Measurements from ENCODE around the gene LIX1L. TPM values are rescaled to one million over a fixed set of nuclear protein-coding genes. Genes with fewer than 3 reads are reported as not detected.
A peak's percentile ranks its signal among the peaks of the same experiment; 100 is the strongest.

The LIX1L gene
- total RNA-seq, 5 donors from 2014 or later (not counting 1 experiment from before 2014, with no cell fraction given) = 43.4 to 74.4 (median 64.2) TPM

DNA sequence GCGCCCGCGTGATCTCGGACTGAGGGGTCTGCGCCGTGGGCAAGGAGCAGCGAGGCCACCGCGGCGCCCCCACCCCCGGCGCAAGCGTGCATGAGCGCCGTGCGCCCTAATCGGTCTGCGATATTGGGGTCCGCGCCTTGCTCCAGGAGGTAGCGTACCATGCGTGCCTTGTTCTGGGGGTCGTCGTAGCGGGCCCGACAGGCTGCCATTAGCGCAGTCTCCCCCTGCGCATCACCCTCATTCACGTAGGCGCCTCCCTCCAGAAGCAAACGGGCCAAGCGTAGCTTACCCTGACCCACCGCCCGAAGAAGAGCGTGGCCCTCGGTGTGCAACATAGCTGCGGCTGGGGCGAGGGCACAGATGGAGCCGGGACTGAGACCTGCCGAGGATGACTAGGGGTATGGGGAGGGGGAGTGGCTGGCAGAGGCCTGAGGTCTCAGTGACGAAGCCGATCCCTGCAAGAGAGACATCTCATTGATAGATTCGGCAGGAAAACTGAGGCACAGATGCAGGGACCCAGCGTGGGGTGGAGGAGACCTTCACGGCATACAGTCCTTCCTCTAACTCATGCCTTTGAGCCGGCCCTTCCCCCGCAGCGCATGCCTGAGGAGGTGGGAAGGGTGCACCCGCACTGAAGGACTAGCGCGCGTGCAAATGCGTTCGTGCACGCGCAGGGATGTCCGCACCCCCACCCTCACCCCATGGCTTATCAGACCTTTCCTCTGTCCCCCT is 3.8 kb upstream of the LIX1L start:
- Histone ChIP-seq H3K9me3 (no peaks in the 10 kb centered on the region), H3K4me1 (ENCODE audit: control insufficient read depth in 1 of 2, extremely low read depth in 1 of 2, insufficient read depth in 2 of 2, low read length in 2 of 2) (peaks cover 44 to 60% of the 10 kb centered on the region in 2 experiments), H3K27ac (ENCODE audit: low read length) (peak overlapping the region; percentile 74), H3K36me3 (ENCODE audit: control insufficient read depth in 2 of 2, extremely low read depth in 1 of 2, insufficient read depth in 1 of 2, low read length in 1 of 2) (no peaks in the 10 kb centered on the region), H3K4me3 (ENCODE audit: control insufficient read depth in 1 of 2, extremely low read depth in 1 of 2, low read length in 1 of 2) (peak overlapping the region; percentile 78 to 90), H3K27me3 (replicated peaks in 1 of 2; ENCODE audit: control insufficient read depth in 2 of 2, extremely low read depth in 1 of 2, insufficient read depth in 2 of 2, low read length in 1 of 2) (no peaks in the 10 kb centered on the region)
- under 1% methylated on average over 41 of the region's 57 CpGs for WGBS (ENCODE audit: insufficient coverage)
- POLR2A ChIA-PET = no interaction called here
- no peaks in the 10 kb centered on the region for H3K9me3 Mint-ChIP-seq
- H3K4me1 Mint-ChIP-seq = peaks cover 56 to 76% (median 69%) of the 10 kb centered on the region in 3 donors
- peak overlapping the region; percentile 88 to 93 (median 92) for H3K4me3 Mint-ChIP-seq
- ATAC-seq (replicated peaks in 1 of 4) (no peak), DNase-seq (peak in 19 of 35 experiments; percentile 10 to 60 (median 33))
- no peaks in the 10 kb centered on the region for H3K27me3 Mint-ChIP-seq
- H3K36me3 Mint-ChIP-seq = no peaks in the 10 kb centered on the region
- CTCF ChIA-PET = interaction anchor here in 1 of 2 donors (1.0 kb wide), 1 partner anchor 18 kb away, joined by 5 read pairs; no protein-coding TSS in a partner anchor
- peak overlapping the region; percentile 87 to 95 for H3K27ac Mint-ChIP-seq

DNA sequence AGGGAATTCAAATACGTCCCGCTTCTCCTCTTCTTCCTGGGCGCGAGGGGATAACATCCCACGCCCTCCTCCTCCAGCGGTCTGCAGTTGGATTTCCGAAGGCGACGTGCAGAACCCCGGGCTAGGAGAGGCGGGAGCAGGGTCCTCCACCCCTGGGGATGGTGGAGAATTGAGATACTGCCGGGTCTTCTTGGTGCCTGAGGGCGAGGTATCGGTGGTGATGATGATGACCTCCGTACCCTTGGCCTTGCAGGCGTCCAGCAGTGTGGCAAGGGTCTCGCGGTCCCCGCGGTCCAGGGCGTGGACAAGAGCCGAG is 3.2 kb upstream of the LIX1L start:
- no peaks in the 10 kb centered on the region for H3K27me3 ChIP-seq (replicated peaks in 1 of 2; ENCODE audit: control insufficient read depth in 2 of 2, extremely low read depth in 1 of 2, insufficient read depth in 2 of 2, low read length in 1 of 2)
- ChIA-PET CTCF (interaction anchor here in 1 of 2 donors (0.6 kb wide), 1 partner anchor 38 kb away, joined by 3 read pairs; no protein-coding TSS in a partner anchor), POLR2A (interaction anchor here in 1 of 2 donors (2.0 kb wide), 1 partner anchor 34 kb away, joined by 4 read pairs; the partner anchor contains the start of gene RBM8A)
- Mint-ChIP-seq H3K4me1 (peaks cover 61 to 81% (median 72%) of the 10 kb centered on the region in 3 donors), H3K4me3 (peak overlapping the region; percentile 88 to 93 (median 92)), H3K27me3 (no peaks in the 10 kb centered on the region), H3K36me3 (no peaks in the 10 kb centered on the region), H3K27ac (peak overlapping the region; percentile 87 to 95), H3K9me3 (no peaks in the 10 kb centered on the region)
- peak overlapping the region; percentile 78 to 90 for H3K4me3 ChIP-seq (ENCODE audit: control insufficient read depth in 1 of 2, extremely low read depth in 1 of 2, low read length in 1 of 2)
- ATAC-seq (replicated peaks in 1 of 4) (no peak), DNase-seq (no peak)
- H3K9me3 ChIP-seq = no peaks in the 10 kb centered on the region
- H3K4me1 ChIP-seq (ENCODE audit: control insufficient read depth in 1 of 2, extremely low read depth in 1 of 2, insufficient read depth in 2 of 2, low read length in 2 of 2) = peaks cover 48 to 61% of the 10 kb centered on the region in 2 experiments
- H3K27ac ChIP-seq (ENCODE audit: low read length) = peak overlapping the region; percentile 74
- no peaks in the 10 kb centered on the region for H3K36me3 ChIP-seq (ENCODE audit: control insufficient read depth in 2 of 2, extremely low read depth in 1 of 2, insufficient read depth in 1 of 2, low read length in 1 of 2)
- 3% methylated on average over 16 of the region's 22 CpGs for WGBS (ENCODE audit: insufficient coverage)

DNA sequence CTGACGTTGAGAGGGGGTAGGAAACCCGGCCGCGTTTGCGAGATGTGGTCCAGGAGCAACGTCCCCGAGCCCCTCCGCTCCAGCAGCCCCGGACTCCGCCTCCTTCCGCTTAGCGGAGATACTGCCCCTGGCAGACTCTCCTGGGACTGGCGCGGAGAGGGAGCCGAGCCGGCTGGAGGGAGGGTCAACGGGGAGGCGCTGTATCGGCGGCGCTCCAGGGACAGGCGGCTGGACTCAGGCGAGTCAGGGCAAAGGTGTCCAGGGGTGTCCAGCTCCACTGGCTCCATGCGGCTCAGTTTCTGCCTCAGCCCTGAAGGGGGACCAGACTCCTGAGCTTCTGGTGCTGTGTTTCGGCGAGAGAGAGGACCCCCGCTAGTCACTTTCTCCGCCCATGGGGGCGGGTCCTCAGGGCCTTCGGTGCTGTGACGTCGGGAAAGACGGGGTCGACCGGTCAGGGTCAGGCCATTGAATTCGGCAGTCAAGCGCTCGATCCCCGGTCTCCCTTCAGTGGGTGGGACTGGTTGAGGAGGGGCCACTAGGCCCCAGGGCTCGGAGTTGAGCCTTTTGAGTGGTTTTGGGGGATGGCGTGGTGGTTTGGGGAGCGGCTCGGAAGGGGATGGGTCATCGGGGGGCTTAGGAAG is 2.8 kb upstream of the LIX1L start:
- Histone ChIP-seq H3K4me3 (ENCODE audit: control insufficient read depth in 1 of 2, extremely low read depth in 1 of 2, low read length in 1 of 2) (peak overlapping the region; percentile 78 to 90), H3K9me3 (no peaks in the 10 kb centered on the region), H3K36me3 (ENCODE audit: control insufficient read depth in 2 of 2, extremely low read depth in 1 of 2, insufficient read depth in 1 of 2, low read length in 1 of 2) (no peaks in the 10 kb centered on the region), H3K27ac (ENCODE audit: low read length) (peak overlapping the region; percentile 74), H3K4me1 (ENCODE audit: control insufficient read depth in 1 of 2, extremely low read depth in 1 of 2, insufficient read depth in 2 of 2, low read length in 2 of 2) (peaks cover 53 to 61% of the 10 kb centered on the region in 2 experiments), H3K27me3 (replicated peaks in 1 of 2; ENCODE audit: control insufficient read depth in 2 of 2, extremely low read depth in 1 of 2, insufficient read depth in 2 of 2, low read length in 1 of 2) (no peaks in the 10 kb centered on the region)
- H3K9me3 Mint-ChIP-seq = no peaks in the 10 kb centered on the region
- peak overlapping the region; percentile 87 to 95 for H3K27ac Mint-ChIP-seq
- ChIA-PET CTCF (interaction anchor here in 1 of 2 donors (0.6 kb wide), 1 partner anchor 37 kb away, joined by 3 read pairs; no protein-coding TSS in a partner anchor), POLR2A (interaction anchor here in 1 of 2 donors (2.0 kb wide), 1 partner anchor 33 kb away, joined by 4 read pairs; the partner anchor contains the start of gene RBM8A)
- WGBS (ENCODE audit: insufficient coverage) = 4% methylated on average over 37 of the region's 44 CpGs
- no peaks in the 10 kb centered on the region for H3K36me3 Mint-ChIP-seq
- peak in 20 of 35 experiments; percentile 11 to 66 (median 36) for DNase-seq
- H3K27me3 Mint-ChIP-seq = no peaks in the 10 kb centered on the region
- no peak for ATAC-seq (replicated peaks in 1 of 4)
- H3K4me1 Mint-ChIP-seq = peaks cover 66 to 83% (median 75%) of the 10 kb centered on the region in 3 donors
- H3K4me3 Mint-ChIP-seq = peak overlapping the region; percentile 88 to 93 (median 92)

DNA sequence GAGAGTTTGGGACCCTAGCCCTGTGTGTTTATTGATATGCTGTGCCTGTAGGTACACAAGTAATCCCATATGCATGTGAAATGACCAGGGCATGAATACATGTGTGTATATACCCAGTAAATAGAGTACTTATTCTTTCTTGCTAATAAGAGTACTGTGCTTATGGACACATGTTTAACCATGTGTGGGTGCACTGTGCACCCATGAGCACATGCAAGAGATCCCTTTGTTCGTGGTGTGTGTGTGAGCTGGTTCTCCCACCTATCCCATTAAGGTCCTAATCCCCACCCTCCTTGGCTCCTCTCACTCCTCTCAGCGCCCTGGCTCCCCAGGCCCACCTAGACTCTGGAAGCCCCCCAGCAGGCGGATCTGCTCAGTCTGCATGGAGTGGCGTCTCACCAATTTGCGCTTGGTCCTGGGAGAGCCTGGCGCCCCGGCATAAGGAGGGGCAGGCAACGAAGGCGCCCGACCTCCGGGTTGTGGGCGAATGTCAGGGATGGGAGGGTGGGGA is 2.2 kb upstream of the LIX1L start:
- WGBS (ENCODE audit: insufficient coverage) = 36% methylated on average over 11 of the region's 12 CpGs
- peak overlapping the region; percentile 88 to 95 for H3K27ac Mint-ChIP-seq

DNA sequence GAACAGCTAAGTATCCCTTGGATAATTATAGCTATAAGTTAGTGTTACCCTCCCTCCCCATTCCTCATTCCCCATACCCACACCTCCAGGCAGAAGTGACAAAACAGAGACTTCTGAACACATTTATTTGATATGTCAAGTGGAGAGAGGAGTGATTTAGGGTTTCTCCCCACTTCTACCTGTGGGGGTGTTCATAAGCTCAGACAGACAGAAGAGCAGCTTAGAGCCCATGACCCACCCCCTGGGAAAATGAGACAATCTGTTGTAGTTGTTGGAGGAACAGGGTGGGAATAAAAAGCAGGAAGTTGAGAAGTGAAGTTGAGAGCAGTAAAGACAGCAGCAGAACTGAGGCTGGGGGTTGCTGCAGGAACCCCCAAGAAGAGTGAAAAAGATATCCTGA is 1.5 kb upstream of the LIX1L start:
- H3K9me3 ChIP-seq = no peaks in the 10 kb centered on the region
- peaks cover 70 to 87% (median 75%) of the 10 kb centered on the region in 3 donors for H3K4me1 Mint-ChIP-seq
- no peaks in the 10 kb centered on the region for H3K27me3 Mint-ChIP-seq
- DNase-seq (no peak), ATAC-seq (replicated peaks in 1 of 4) (no peak)
- peaks cover 56 to 63% of the 10 kb centered on the region in 2 experiments for H3K4me1 ChIP-seq (ENCODE audit: control insufficient read depth in 1 of 2, extremely low read depth in 1 of 2, insufficient read depth in 2 of 2, low read length in 2 of 2)
- H3K27me3 ChIP-seq (replicated peaks in 1 of 2; ENCODE audit: control insufficient read depth in 2 of 2, extremely low read depth in 1 of 2, insufficient read depth in 2 of 2, low read length in 1 of 2) = no peaks in the 10 kb centered on the region
- peak overlapping the region; percentile 21 for H3K27ac ChIP-seq (ENCODE audit: low read length)
- no peaks in the 10 kb centered on the region for H3K9me3 Mint-ChIP-seq
- ChIA-PET CTCF (interaction anchor here in 1 of 2 donors (0.6 to 3.4 kb wide), 4 partner anchors 28 to 114 kb away, joined by 3 to 34 read pairs (median 8); partner anchors contain the start of genes NUDT17, PIAS3 and RBM8A), POLR2A (interaction anchor here (0.7 to 2.3 kb wide), 3 partner anchors 32 to 78 kb away, joined by 3 to 10 read pairs (median 4); partner anchors contain the start of gene RBM8A (in 2 of the 2))
- peak overlapping the region; percentile 88 to 93 (median 92) for H3K4me3 Mint-ChIP-seq
- peaks cover 0 to 3% of the 10 kb centered on the region in 2 donors for H3K36me3 ChIP-seq (ENCODE audit: control insufficient read depth in 2 of 2, extremely low read depth in 1 of 2, insufficient read depth in 1 of 2, low read length in 1 of 2)
- H3K27ac Mint-ChIP-seq = peak overlapping the region; percentile 88 to 95
- H3K36me3 Mint-ChIP-seq = peaks cover 9% of the 10 kb centered on the region
- H3K4me3 ChIP-seq (ENCODE audit: control insufficient read depth in 1 of 2, extremely low read depth in 1 of 2, low read length in 1 of 2) = no peak overlapping the region

More for the DNA sequence above, 2.2 kb upstream of the LIX1L start:
- CTCF ChIA-PET = interaction anchor here in 1 of 2 donors (0.6 to 3.4 kb wide), 4 partner anchors 29 to 114 kb away, joined by 3 to 34 read pairs (median 8); partner anchors contain the start of genes NUDT17, PIAS3 and RBM8A
- peak overlapping the region; percentile 74 for H3K27ac ChIP-seq (ENCODE audit: low read length)
- H3K4me1 ChIP-seq (ENCODE audit: control insufficient read depth in 1 of 2, extremely low read depth in 1 of 2, insufficient read depth in 2 of 2, low read length in 2 of 2) = peaks cover 51 to 63% of the 10 kb centered on the region in 2 experiments
- ATAC-seq (replicated peaks in 1 of 4) (no peak), DNase-seq (peak in 1 of 35 experiments; percentile 15)
- peak overlapping the region; percentile 88 to 93 (median 92) for H3K4me3 Mint-ChIP-seq
- no peaks in the 10 kb centered on the region for H3K27me3 Mint-ChIP-seq
- H3K36me3 ChIP-seq (ENCODE audit: control insufficient read depth in 2 of 2, extremely low read depth in 1 of 2, insufficient read depth in 1 of 2, low read length in 1 of 2) = peaks cover 0 to 1% of the 10 kb centered on the region in 2 donors
- H3K9me3 ChIP-seq = no peaks in the 10 kb centered on the region
- H3K4me3 ChIP-seq (ENCODE audit: control insufficient read depth in 1 of 2, extremely low read depth in 1 of 2, low read length in 1 of 2) = peak overlapping the region; percentile 78 to 90
- POLR2A ChIA-PET = interaction anchor here (0.7 to 2.3 kb wide), 3 partner anchors 33 to 78 kb away, joined by 3 to 10 read pairs (median 4); partner anchors contain the start of gene RBM8A (in 2 of the 2)
- H3K36me3 Mint-ChIP-seq = peaks cover 5% of the 10 kb centered on the region
- H3K4me1 Mint-ChIP-seq = peaks cover 67 to 83% (median 75%) of the 10 kb centered on the region in 3 donors
- H3K27me3 ChIP-seq (replicated peaks in 1 of 2; ENCODE audit: control insufficient read depth in 2 of 2, extremely low read depth in 1 of 2, insufficient read depth in 2 of 2, low read length in 1 of 2) = no peaks in the 10 kb centered on the region
- H3K9me3 Mint-ChIP-seq = no peaks in the 10 kb centered on the region
